ENCODE measurements around the gene RALB.

RALB gene

DNA sequence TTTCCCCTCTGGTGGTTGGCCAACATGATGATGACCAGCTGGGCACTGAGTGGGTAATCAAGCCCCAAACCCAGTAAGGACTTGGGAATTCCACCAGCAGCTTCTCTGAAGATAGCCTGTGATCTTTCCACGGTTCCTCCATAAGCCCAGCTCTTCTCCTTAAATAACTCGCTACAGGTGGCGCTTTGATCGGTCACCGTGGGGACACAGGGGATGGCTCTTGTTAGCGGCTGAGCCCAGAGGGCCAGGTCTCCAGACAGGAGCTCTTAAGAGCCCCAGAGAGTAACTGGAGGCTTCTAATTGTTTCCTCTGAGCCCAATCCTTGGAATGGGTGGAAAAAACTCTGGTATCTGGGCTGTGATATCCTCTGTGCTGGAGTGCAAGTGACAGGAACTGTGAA, 79.7 kb downstream of the RALB start:
- TF ChIP-seq, protein P1, sequence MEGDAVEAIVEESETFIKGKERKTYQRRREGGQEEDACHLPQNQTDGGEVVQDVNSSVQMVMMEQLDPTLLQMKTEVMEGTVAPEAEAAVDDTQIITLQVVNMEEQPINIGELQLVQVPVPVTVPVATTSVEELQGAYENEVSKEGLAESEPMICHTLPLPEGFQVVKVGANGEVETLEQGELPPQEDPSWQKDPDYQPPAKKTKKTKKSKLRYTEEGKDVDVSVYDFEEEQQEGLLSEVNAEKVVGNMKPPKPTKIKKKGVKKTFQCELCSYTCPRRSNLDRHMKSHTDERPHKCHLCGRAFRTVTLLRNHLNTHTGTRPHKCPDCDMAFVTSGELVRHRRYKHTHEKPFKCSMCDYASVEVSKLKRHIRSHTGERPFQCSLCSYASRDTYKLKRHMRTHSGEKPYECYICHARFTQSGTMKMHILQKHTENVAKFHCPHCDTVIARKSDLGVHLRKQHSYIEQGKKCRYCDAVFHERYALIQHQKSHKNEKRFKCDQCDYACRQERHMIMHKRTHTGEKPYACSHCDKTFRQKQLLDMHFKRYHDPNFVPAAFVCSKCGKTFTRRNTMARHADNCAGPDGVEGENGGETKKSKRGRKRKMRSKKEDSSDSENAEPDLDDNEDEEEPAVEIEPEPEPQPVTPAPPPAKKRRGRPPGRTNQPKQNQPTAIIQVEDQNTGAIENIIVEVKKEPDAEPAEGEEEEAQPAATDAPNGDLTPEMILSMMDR (IDR thresholded peaks at IDR 0.05; ENCODE audit: low read depth, low read length), result no peak
- in situ Hi-C loops (cut with HindIII; ENCODE audit: low sequenced_read_pairs), result no loop called here
- DNase-seq (ENCODE audit: low read depth, low spot score), result no peak

DNA sequence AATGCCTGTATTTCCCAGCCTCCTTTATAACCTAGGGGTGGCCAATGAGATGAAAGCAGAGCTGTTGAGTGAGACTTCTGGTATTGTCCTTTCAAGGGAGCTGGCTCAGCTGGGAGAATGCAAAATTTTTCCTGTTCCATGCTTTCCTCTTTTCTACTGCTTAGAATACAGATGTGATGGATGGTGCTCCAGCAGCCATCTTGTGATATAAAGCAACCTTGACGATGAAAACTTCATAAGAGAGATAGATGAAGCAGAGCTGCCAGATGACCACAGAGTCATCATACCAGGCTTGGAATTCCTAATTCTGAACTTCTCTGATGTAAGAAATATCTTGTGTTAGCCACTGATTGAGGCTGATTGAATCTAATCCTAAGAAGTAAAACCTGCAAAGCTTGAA, 81.4 kb downstream of the RALB start:
- in situ Hi-C loops (cut with HindIII; ENCODE audit: low sequenced_read_pairs), result no loop called here
- H3K4me3 ChIP-seq (ENCODE audit: low read depth, low read length), result no peak overlapping the region
- TF ChIP-seq, protein P1 (IDR thresholded peaks at IDR 0.05; ENCODE audit: low read depth, low read length), result no peak
- no peak for DNase-seq (ENCODE audit: low read depth, low spot score)

More for the DNA sequence above, 79.7 kb downstream of the RALB start:
- no peak overlapping the region for H3K4me3 ChIP-seq (ENCODE audit: low read depth, low read length)

DNA sequence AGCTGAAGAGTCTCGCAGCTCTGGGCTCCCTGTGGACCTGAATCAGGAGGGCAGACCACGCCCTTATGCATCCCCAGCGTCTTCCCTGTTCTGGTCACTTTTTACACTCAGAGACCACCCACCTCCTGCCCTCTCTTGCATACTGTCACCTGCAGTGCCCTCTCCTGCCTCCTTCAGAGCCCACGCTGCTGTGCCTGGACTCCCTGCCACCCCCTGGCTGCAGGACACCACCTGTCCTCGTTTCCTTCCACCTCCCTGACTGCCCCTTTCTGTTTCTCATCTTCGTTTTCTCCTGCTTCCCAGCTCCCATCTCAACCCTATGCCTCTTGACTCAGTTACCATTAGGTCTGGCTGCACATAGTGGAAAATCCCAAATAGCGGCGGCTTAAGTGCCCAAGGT, 84.1 kb downstream of the RALB start:
- DNase-seq (ENCODE audit: low read depth, low spot score), result no peak
- H3K4me3 ChIP-seq (ENCODE audit: low read depth, low read length), result no peak overlapping the region
- in situ Hi-C loops (cut with HindIII; ENCODE audit: low sequenced_read_pairs), result no loop called here
- TF ChIP-seq, protein P1 (IDR thresholded peaks at IDR 0.05; ENCODE audit: low read depth, low read length), result no peak

DNA sequence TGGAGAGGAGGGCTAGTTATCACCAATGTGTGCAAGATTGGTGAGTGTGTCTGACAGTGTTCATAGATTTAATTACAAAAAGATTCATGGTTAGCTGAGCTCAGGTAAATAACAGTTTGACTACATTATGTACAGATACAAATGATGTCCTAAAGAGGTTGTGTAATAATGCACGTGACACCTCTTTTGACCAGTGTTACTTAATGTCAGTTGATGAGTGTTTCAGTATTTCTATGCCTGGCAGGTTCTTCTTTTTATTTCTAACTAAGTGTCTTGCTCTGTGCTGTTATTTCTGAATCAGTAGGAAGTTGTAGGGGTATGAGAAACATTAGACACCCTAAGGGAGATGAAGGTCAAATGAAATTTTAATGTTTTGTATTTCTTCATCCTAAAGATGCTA, 85.4 kb downstream of the RALB start:
- no peak for DNase-seq (ENCODE audit: low read depth, low spot score)
- TF ChIP-seq, protein P1 (IDR thresholded peaks at IDR 0.05; ENCODE audit: low read depth, low read length), result no peak
- no peak overlapping the region for H3K4me3 ChIP-seq (ENCODE audit: low read depth, low read length)
- in situ Hi-C loops (cut with HindIII; ENCODE audit: low sequenced_read_pairs), result no loop called here

DNA sequence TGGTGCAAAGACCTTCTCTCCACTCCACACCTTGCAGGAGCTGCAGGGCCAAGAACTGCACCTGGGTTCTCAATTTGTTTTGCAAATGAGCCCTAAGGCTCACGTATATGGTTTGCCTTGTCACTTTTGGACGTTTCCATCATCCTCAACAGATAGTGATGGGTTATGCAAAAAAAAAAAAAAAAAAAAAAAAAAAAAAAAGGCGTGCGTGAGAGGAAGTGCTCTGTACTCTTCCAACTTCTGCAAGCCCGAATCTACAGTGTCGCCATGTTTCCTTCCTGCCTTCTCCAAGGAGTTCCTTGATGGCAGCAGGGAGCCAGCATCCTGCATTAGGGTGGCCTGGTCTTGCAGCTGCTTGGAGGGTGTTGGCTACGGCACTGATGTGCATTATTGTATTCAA, 89.3 kb downstream of the RALB start:
- H3K4me3 ChIP-seq (ENCODE audit: low read depth, low read length), result no peak overlapping the region
- no peak for DNase-seq (ENCODE audit: low read depth, low spot score)
- in situ Hi-C loops (cut with HindIII; ENCODE audit: low sequenced_read_pairs), result no loop called here
- TF ChIP-seq, protein P1 (IDR thresholded peaks at IDR 0.05; ENCODE audit: low read depth, low read length), result no peak

DNA sequence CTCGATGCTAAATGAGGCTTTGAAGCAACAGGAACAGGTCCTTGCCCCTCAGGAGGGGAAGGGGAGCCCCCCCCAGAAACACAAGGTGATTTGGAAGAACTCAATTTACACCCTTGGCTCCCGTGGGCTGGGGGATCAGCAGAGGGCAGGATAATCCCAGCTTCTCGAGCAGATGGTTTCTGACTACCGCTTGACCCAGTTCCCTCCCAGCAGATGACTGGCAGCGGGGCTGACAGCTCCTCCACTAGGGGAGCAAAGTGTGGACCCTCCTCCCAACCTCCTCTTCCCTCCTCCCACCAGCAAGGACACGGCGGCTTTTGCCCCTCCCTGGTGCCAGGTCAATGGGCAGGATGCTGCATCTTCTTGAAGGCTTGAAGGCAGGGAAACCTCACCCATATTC, 89.8 kb downstream of the RALB start:
- in situ Hi-C loops (cut with HindIII; ENCODE audit: low sequenced_read_pairs), result no loop called here
- DNase-seq (ENCODE audit: low read depth, low spot score), result no peak
- TF ChIP-seq, protein P1 (IDR thresholded peaks at IDR 0.05; ENCODE audit: low read depth, low read length), result no peak
- no peak overlapping the region for H3K4me3 ChIP-seq (ENCODE audit: low read depth, low read length)

DNA sequence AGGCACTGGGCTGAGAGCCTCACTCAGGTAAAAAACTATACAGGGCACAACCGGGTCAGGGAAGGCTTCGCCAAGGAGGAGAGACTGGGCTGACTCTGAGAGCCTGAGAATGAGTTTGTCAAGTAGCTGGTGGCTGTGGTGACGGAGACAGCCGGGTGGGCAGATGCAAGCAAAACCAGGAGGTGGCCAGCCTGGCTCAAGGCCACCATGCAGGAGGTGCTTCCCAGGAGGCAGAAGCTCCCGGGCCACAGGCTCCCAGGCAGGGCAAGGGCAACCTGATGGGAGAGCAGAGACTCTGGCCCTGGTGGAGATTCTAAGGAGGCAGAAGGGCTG, 90.4 kb downstream of the RALB start:
- TF ChIP-seq, protein P1 (IDR thresholded peaks at IDR 0.05; ENCODE audit: low read depth, low read length), result no peak
- in situ Hi-C loops (cut with HindIII; ENCODE audit: low sequenced_read_pairs), result no loop called here
- H3K4me3 ChIP-seq (ENCODE audit: low read depth, low read length), result no peak overlapping the region
- no peak for DNase-seq (ENCODE audit: low read depth, low spot score)

All from astrocyte of the spinal cord (primary cell).